ENCODE data around the gene XPO5. TPM values are rescaled to one million over a fixed set of nuclear protein-coding genes. Genes with fewer than 3 reads are reported as not detected.
A peak's percentile ranks its signal among the peaks of the same experiment; 100 is the strongest.

XPO5 gene
- total and polyA plus RNA-seq, 9 of the 15 experiments (the other 6 are each of a cell fraction or from before 2014, with no cell fraction given) = 36.0 to 170 (median 99.1) TPM

GRCh38 chr6:43496370-43497128 lies 79.3 kb downstream of the XPO5 start (continued):
- TF ChIP-seq REST (IDR thresholded peaks at IDR 0.05; ENCODE audit: borderline replicate concordance) (peak; percentile 80), REST (CRISPR knock-in tag; IDR thresholded peaks at IDR 0.05; ENCODE audit: low read depth) (no peak), ZNF395 (CRISPR knock-in tag; IDR thresholded peaks at IDR 0.05) (no peak), CC2D1A (IDR thresholded peaks at IDR 0.05) (peak; percentile 57; the same call in 1 of the 2 replicates), JUND (IDR thresholded peaks at IDR 0.05; ENCODE audit: borderline replicate concordance, low read depth, low read length) (peak; percentile 6; the same call in 1 of the 2 replicates), JUND (tag; IDR thresholded peaks at IDR 0.05; ENCODE audit: borderline replicate concordance, low read depth, low read length) (no peak), PCBP1 (IDR thresholded peaks at IDR 0.05; ENCODE audit: low read depth, low read length, poor library complexity, severe bottlenecking) (peak; percentile 50), NEUROD1 (IDR thresholded peaks at IDR 0.05; ENCODE audit: borderline replicate concordance, low read depth, low read length, partially characterized antibody) (no peak), FOSL1 (tag; conservative IDR thresholded peaks at IDR 0.05) (no peak), ZNF197 (CRISPR knock-in tag; IDR thresholded peaks at IDR 0.05; ENCODE audit: low read depth) (no peak), CBFA2T3 (IDR thresholded peaks at IDR 0.05) (0 out of 2 replicates have a peak, but pooled peaks have one; percentile 20), CBX3 (IDR thresholded peaks at IDR 0.05; ENCODE audit: borderline replicate concordance in 1 of 2, low read length in 2 of 2) (no peak)
- TF ChIP-seq, protein P1, sequence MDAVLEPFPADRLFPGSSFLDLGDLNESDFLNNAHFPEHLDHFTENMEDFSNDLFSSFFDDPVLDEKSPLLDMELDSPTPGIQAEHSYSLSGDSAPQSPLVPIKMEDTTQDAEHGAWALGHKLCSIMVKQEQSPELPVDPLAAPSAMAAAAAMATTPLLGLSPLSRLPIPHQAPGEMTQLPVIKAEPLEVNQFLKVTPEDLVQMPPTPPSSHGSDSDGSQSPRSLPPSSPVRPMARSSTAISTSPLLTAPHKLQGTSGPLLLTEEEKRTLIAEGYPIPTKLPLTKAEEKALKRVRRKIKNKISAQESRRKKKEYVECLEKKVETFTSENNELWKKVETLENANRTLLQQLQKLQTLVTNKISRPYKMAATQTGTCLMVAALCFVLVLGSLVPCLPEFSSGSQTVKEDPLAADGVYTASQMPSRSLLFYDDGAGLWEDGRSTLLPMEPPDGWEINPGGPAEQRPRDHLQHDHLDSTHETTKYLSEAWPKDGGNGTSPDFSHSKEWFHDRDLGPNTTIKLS (IDR thresholded peaks at IDR 0.05; ENCODE audit: borderline replicate concordance, low read depth) = no peak
- TF ChIP-seq, protein P2, sequence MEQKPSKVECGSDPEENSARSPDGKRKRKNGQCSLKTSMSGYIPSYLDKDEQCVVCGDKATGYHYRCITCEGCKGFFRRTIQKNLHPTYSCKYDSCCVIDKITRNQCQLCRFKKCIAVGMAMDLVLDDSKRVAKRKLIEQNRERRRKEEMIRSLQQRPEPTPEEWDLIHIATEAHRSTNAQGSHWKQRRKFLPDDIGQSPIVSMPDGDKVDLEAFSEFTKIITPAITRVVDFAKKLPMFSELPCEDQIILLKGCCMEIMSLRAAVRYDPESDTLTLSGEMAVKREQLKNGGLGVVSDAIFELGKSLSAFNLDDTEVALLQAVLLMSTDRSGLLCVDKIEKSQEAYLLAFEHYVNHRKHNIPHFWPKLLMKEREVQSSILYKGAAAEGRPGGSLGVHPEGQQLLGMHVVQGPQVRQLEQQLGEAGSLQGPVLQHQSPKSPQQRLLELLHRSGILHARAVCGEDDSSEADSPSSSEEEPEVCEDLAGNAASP (IDR thresholded peaks at IDR 0.05) = peak; percentile 88
